Right forelimb (tissue), 1 donor: ENCODE data around the gene ADSS2.

Source experiments
- DNase-seq: peaks from one replicate; pipeline ENCODE4 v3.0.0-alpha.2; 2018

ADSS2 gene

GRCh38 chr1:244362476-244362875 is 89.2 kb downstream of the ADSS2 start:
- no peak for DNase-seq

- DNase-seq: no peak
Measured at GRCh38 chr1:244361764-244362473, 89.8 kb downstream of the ADSS2 start.
